Cardiac muscle cell (in vitro differentiated cells and primary cell): ENCODE data around the gene CASZ1. TPM values are rescaled to one million over a fixed set of nuclear protein-coding genes. Genes with fewer than 3 reads are reported as not detected.

Source experiments
- DNase-seq, 2 donors: peaks; one replicate each; pipeline versions ENCODE4 v3.0.0 to v3.0.0-alpha.2; 2010 to 2017; ENCODE audit warnings: low read depth in 1 of 2, low spot score in 1 of 2
- H3K27ac ChIP-seq: fragments of 200-600 bp; sonication (generic); 2 replicates; pipeline ENCODE4 v1.5.1; 2016
- H3K27me3 ChIP-seq: fragments of 200-600 bp; sonication (generic); 2 replicates; pipeline ENCODE4 v1.6.0; 2016; ENCODE audit warnings: control low read depth
- H3K36me3 ChIP-seq: fragments of 200-600 bp; sonication (generic); 2 replicates; pipeline ENCODE4 v1.5.1; 2016; ENCODE audit warnings: control low read depth
- H3K4me1 ChIP-seq: fragments of 200-600 bp; sonication (generic); 2 replicates; pipeline ENCODE4 v1.8.1; 2017; ENCODE audit warnings: low read depth, mild to moderate bottlenecking, mixed run types
- H3K4me3 ChIP-seq: fragments of 200-600 bp; sonication (generic); 2 replicates; pipeline ENCODE4 v1.5.1; 2016; ENCODE audit warnings: mild to moderate bottlenecking
- H3K9me3 ChIP-seq: fragments of 200-600 bp; sonication (generic); 2 replicates; pipeline ENCODE4 v1.5.1; 2017; ENCODE audit warnings: low read depth, mild to moderate bottlenecking, control low read depth
- polyA plus RNA-seq: library from polyadenylated mRNA; unstranded; fragments of >200 nt; fragmentation: Nextera tagmentation; extraction: Ambion mirVana; gene quantifications from 2 replicates; pipeline ENCODE4 v1.2.1, GENCODE V29; 2016
- total RNA-seq: library from RNA; depleted of rRNA; stranded (reverse); fragments of >200 nt; gene quantifications from 2 replicates; pipeline ENCODE4 v1.2.3, GENCODE V29; 2016
- TF ChIP-seq, protein P1 (sequence below): IDR thresholded peaks from 2 replicates; pipeline ENCODE4 v1.5.1; 2012; ENCODE audit warnings: low read depth, mild to moderate bottlenecking, low read length

The CASZ1 gene
- total and polyA plus RNA-seq, 2 experiments from 2014 or later = 53.5 to 87.3 TPM

DNA sequence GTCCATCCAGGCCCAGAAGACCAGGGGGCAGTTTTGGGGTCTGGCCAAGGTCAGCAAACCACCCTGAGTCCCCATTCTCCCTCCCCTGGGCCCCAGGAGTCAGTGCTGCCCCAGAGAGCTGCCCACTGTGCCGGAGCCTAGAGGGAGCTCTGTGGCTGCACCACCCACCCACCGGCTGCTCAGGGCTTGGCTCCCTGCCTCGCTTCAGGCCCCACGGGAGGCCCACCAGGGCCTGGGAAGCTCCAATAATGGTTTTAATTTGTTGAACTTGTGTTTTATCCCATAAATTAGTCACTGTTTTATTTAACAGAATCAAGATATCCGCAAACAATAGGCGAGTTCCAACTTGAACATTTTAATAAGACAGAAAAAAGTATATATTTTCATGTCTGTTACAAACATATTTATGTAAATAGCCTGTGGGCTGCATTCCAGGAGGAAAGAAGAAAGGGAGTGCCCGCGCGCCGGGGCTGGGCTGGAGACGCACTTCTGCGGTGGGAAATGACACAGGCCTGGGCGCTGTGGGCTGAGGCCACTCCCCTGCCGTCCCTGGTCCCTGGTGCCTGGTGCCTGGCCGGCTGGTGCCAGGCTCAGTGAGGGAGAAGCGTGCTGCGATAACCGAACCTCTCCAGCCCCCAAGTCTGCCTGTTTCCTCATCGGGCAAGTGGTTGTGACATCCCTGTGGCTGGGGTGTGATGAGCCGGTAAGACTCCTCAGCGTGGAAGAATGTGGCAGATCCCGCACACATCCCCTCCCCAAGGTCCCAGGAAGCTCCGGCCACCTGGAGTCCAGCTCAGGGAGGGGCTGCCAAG is 161.2 kb downstream of the CASZ1 start:
- H3K27ac ChIP-seq = peak overlapping the region; percentile 11
- H3K4me1 ChIP-seq = peaks cover 21% of the 10 kb centered on the region
- TF ChIP-seq, protein P1, sequence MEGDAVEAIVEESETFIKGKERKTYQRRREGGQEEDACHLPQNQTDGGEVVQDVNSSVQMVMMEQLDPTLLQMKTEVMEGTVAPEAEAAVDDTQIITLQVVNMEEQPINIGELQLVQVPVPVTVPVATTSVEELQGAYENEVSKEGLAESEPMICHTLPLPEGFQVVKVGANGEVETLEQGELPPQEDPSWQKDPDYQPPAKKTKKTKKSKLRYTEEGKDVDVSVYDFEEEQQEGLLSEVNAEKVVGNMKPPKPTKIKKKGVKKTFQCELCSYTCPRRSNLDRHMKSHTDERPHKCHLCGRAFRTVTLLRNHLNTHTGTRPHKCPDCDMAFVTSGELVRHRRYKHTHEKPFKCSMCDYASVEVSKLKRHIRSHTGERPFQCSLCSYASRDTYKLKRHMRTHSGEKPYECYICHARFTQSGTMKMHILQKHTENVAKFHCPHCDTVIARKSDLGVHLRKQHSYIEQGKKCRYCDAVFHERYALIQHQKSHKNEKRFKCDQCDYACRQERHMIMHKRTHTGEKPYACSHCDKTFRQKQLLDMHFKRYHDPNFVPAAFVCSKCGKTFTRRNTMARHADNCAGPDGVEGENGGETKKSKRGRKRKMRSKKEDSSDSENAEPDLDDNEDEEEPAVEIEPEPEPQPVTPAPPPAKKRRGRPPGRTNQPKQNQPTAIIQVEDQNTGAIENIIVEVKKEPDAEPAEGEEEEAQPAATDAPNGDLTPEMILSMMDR = no peak
- H3K27me3 ChIP-seq = peaks cover 11% of the 10 kb centered on the region
- no peak overlapping the region for H3K4me3 ChIP-seq
- peaks cover 6% of the 10 kb centered on the region for H3K36me3 ChIP-seq
- peak in 1 of 2 donors; percentile 16 for DNase-seq
- H3K9me3 ChIP-seq = no peaks in the 10 kb centered on the region

- peak overlapping the region; percentile 11 for H3K27ac ChIP-seq
- H3K9me3 ChIP-seq = no peaks in the 10 kb centered on the region
- no peak overlapping the region for H3K4me3 ChIP-seq
- H3K4me1 ChIP-seq = peaks cover 21% of the 10 kb centered on the region
- no peak for DNase-seq
- peaks cover 9% of the 10 kb centered on the region for H3K27me3 ChIP-seq
- TF ChIP-seq, protein P1 = no peak
- H3K36me3 ChIP-seq = peaks cover 4% of the 10 kb centered on the region
These were observed 161.9 kb downstream of the CASZ1 start for GRCh38 chr1:10634428-10635084.

- TF ChIP-seq, protein P1 = no peak
- H3K36me3 ChIP-seq = no peaks in the 10 kb centered on the region
- H3K27me3 ChIP-seq = peaks cover 5% of the 10 kb centered on the region
- peaks cover 21% of the 10 kb centered on the region for H3K4me1 ChIP-seq
- DNase-seq = no peak
- H3K9me3 ChIP-seq = no peaks in the 10 kb centered on the region
- H3K4me3 ChIP-seq = no peak overlapping the region
- no peak overlapping the region for H3K27ac ChIP-seq
These were observed 162.4 kb downstream of the CASZ1 start for GRCh38 chr1:10634075-10634427.

DNA sequence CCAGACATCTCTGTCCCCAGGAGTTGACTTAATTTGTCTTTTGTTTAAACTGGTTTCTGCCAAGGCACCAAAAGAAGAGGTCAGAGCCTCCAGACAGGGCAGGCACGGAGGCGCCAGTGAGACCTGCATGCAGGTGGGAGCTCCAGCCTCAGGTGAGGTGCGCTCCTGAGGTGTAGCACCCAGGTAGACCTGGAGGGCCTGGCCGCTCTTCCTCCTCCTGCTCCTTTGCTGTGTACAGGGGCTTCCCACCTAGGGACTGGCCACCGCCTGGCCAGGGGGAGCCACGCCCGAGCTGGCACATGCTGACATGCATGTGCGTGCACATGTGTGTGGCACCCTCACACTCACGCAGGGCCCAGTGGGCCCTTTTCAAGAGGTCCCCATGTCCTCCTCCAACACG is 163.0 kb downstream of the CASZ1 start:
- H3K4me1 ChIP-seq = peaks cover 21% of the 10 kb centered on the region
- peaks cover 3% of the 10 kb centered on the region for H3K27me3 ChIP-seq
- H3K4me3 ChIP-seq = no peak overlapping the region
- DNase-seq = no peak
- H3K27ac ChIP-seq = no peak overlapping the region
- TF ChIP-seq, protein P1 = no peak
- no peaks in the 10 kb centered on the region for H3K36me3 ChIP-seq
- H3K9me3 ChIP-seq = no peaks in the 10 kb centered on the region

DNA sequence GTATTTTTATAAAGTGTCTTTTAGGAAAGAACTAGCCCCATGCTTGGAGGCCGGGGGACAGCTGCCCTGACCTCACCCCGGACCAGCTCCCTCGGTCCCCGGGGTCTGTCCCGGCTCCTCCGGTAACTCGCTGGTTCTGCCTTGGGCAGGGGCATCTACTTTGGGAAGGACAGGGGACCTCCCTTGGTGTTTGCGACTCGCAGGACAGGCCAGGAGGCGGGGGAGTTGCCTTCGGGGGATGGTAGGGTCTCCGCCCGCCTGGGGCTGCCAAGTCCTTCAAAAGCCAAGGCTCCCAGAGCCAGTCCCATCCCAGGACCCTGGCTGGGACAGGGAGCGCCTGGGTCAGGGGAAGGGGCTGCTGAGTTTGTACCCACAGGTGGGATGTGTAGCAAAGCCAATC is 163.8 kb downstream of the CASZ1 start:
- Histone ChIP-seq H3K4me1 (peaks cover 21% of the 10 kb centered on the region), H3K27ac (no peak overlapping the region), H3K9me3 (no peaks in the 10 kb centered on the region), H3K4me3 (no peak overlapping the region), H3K36me3 (no peaks in the 10 kb centered on the region), H3K27me3 (no peaks in the 10 kb centered on the region)
- no peak for DNase-seq
- TF ChIP-seq, protein P1 = no peak
